SU-DHL-6 (cell line): ENCODE data around the gene GRIK3.

Experiments
- H2AFZ ChIP-seq: fragments of 200-600 bp; sonication (generic); 2 replicates; pipeline ENCODE4 v1.6.1; 2014; ENCODE audit warnings: low read depth, mild to moderate bottlenecking, moderate library complexity, mixed read lengths, antibody characterized with exemption, low read length; ENCODE audit not compliant: severe bottlenecking
- H3F3A ChIP-seq: fragments of 200-600 bp; shearing (Covaris generic); 2 replicates; pipeline ENCODE4 v1.6.0; 2016; ENCODE audit warnings: antibody characterized with exemption, mild to moderate bottlenecking; ENCODE audit not compliant: insufficient read depth
- H3K27ac ChIP-seq: fragments of 200-600 bp; sonication (generic); 2 replicates; pipeline ENCODE4 v1.5.1; 2016; ENCODE audit warnings: low read depth, mild to moderate bottlenecking, low read length, moderate library complexity, mixed read lengths
- H3K27me3 ChIP-seq: fragments of 200-600 bp; sonication (generic), shearing (Covaris generic); 2 replicates; pipeline ENCODE4 v1.6.0; 2014; ENCODE audit warnings: mild to moderate bottlenecking, low read length
- H3K36me3 ChIP-seq: fragments of 200-600 bp; sonication (generic); 2 replicates; pipeline ENCODE4 v1.6.1; 2014; ENCODE audit warnings: mild to moderate bottlenecking, low read length, mixed read lengths
- H3K4me2 ChIP-seq: fragments of 300-600, 200-600 bp; shearing (Covaris generic), sonication (generic); 2 replicates; pipeline ENCODE4 v1.6.0; 2014; ENCODE audit warnings: low read length, low read depth, mild to moderate bottlenecking; ENCODE audit not compliant: poor library complexity, severe bottlenecking
- H3K4me3 ChIP-seq: fragments of 200-600 bp; sonication (generic); 2 replicates; pipeline ENCODE4 v1.5.1; 2014; ENCODE audit warnings: antibody characterized with exemption, low read length, mild to moderate bottlenecking, mixed read lengths; ENCODE audit not compliant: insufficient read depth, poor library complexity, severe bottlenecking
- H3K79me2 ChIP-seq: fragments of 200-600 bp; sonication (generic); 2 replicates; pipeline ENCODE4 v1.6.1; 2014; ENCODE audit warnings: mild to moderate bottlenecking, low read length, moderate library complexity; ENCODE audit not compliant: insufficient read depth
- H3K9ac ChIP-seq: fragments of 200-600 bp; sonication (generic); 2 replicates; pipeline ENCODE4 v1.7.0; 2014; ENCODE audit warnings: mild to moderate bottlenecking, low read length
- H3K9me2 ChIP-seq: fragments of 200-600 bp; sonication (generic); replicated peaks from 2 replicates; pipeline ENCODE4 v1.6.1; 2014; ENCODE audit warnings: low read length; ENCODE audit not compliant: insufficient read depth
- H3K9me3 ChIP-seq: fragments of 200-600 bp; sonication (generic); 2 replicates; pipeline ENCODE4 v1.6.1; 2014; ENCODE audit warnings: low read length, mixed read lengths; ENCODE audit not compliant: insufficient read depth
- H4K20me1 ChIP-seq: fragments of 200-600 bp; sonication (generic); 2 replicates; pipeline ENCODE4 v1.6.1; 2014; ENCODE audit warnings: low read depth, mild to moderate bottlenecking, antibody characterized with exemption, low read length, moderate library complexity, mixed read lengths
- CTCF ChIP-seq: fragments of 200-600 bp; sonication (generic); IDR thresholded peaks from one replicate; pipeline ENCODE4 v1.5.1; 2017; ENCODE audit warnings: antibody characterized with exemption, mild to moderate bottlenecking, low read length, moderate library complexity; ENCODE audit not compliant: insufficient read depth, poor library complexity, severe bottlenecking
- EZH2phosphoT487 ChIP-seq: fragments of 200-600 bp; sonication (generic), shearing (Covaris generic); conservative IDR thresholded peaks from 2 replicates; pipeline ENCODE4 v1.6.1; 2018; ENCODE audit warnings: mild to moderate bottlenecking, antibody characterized with exemption, low read length, moderate library complexity, mixed read lengths

GRIK3 gene

GRCh38 chr1:37036667-37037053 is 2.3 kb upstream of the GRIK3 start:
- TF ChIP-seq CTCF (no peak), EZH2phosphoT487 (no peak)
- Histone ChIP-seq H3K9me3 (no peaks in the 10 kb centered on the region), H3K36me3 (no peaks in the 10 kb centered on the region), H3F3A (no peaks in the 10 kb centered on the region), H2AFZ (no peak overlapping the region), H3K4me2 (no peak overlapping the region), H4K20me1 (no peaks in the 10 kb centered on the region), H3K27me3 (no peaks in the 10 kb centered on the region), H3K9ac (no peak overlapping the region), H3K4me3 (no peak overlapping the region), H3K9me2 (no peaks in the 10 kb centered on the region), H3K27ac (no peak overlapping the region), H3K79me2 (no peaks in the 10 kb centered on the region)

- Histone ChIP-seq H4K20me1 (no peaks in the 10 kb centered on the region), H3K9me3 (no peaks in the 10 kb centered on the region), H3F3A (no peaks in the 10 kb centered on the region), H3K36me3 (no peaks in the 10 kb centered on the region), H2AFZ (no peak overlapping the region), H3K79me2 (no peaks in the 10 kb centered on the region), H3K4me3 (no peak overlapping the region), H3K4me2 (no peak overlapping the region), H3K27ac (no peak overlapping the region), H3K9me2 (no peaks in the 10 kb centered on the region), H3K9ac (no peak overlapping the region), H3K27me3 (no peaks in the 10 kb centered on the region)
- TF ChIP-seq CTCF, result no peak
- TF ChIP-seq EZH2phosphoT487, result no peak
Measured at GRCh38 chr1:37035796-37036666, 1.7 kb upstream of the GRIK3 start.

GRCh38 chr1:37035014-37035691 is 838 bp upstream of the GRIK3 start:
- H3K4me3 ChIP-seq, result no peak overlapping the region
- H3K9me3 ChIP-seq, result no peaks in the 10 kb centered on the region
- H4K20me1 ChIP-seq, result no peaks in the 10 kb centered on the region
- no peaks in the 10 kb centered on the region for H3K79me2 ChIP-seq
- no peak for TF ChIP-seq CTCF
- no peak for TF ChIP-seq EZH2phosphoT487
- no peak overlapping the region for H2AFZ ChIP-seq
- H3K9ac ChIP-seq, result no peak overlapping the region
- H3K36me3 ChIP-seq, result no peaks in the 10 kb centered on the region
- no peak overlapping the region for H3K4me2 ChIP-seq
- no peak overlapping the region for H3K27ac ChIP-seq
- no peaks in the 10 kb centered on the region for H3K9me2 ChIP-seq
- H3K27me3 ChIP-seq, result no peaks in the 10 kb centered on the region
- H3F3A ChIP-seq, result no peaks in the 10 kb centered on the region
